Epithelial cell of esophagus (primary cell): ENCODE measurements around the gene FES.

Source experiments
- DNase-seq: peaks from one replicate; pipeline ENCODE4 v3.0.0; 2010; ENCODE audit warnings: low read depth
- H3K4me3 ChIP-seq: 2 replicates; pipeline ENCODE4 v1.5.1; 2011; ENCODE audit warnings: mild to moderate bottlenecking, low read length, control low read depth
- TF ChIP-seq, protein P1 (sequence below): IDR thresholded peaks from 2 replicates; pipeline ENCODE4 v1.5.1; 2011; ENCODE audit warnings: low read depth, mild to moderate bottlenecking, low read length, control low read depth, inconsistent platforms; ENCODE audit not compliant: insufficient read depth; ENCODE audit errors: missing control alignments

The FES gene

DNA sequence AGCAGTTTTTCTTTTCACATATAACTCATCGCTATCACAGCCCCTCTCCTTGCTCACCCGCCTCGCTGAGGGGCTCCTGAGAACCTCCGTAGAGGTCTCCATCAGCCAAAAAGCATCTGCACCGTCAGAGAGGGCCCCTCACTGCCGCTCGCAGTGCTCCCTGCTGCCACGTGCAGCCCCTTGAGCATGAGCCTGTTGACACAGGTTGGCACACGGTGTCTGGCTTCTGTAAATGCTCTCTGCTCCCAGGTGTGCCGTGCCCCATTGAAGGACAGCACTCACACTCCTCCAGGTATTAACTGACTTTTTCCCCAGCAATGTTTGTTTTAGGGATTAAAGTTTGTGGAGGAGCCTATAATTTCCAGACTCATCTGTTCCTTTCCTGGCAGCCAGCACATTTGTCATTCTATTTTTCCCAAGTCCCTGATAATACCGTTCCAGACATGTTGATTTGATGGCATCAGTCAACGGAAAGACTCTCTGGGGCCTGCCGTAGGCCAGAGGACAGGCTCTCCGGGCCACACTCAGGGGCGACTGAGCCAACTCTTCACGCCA lies 18.1 kb upstream of the FES start:
- TF ChIP-seq, protein P1, sequence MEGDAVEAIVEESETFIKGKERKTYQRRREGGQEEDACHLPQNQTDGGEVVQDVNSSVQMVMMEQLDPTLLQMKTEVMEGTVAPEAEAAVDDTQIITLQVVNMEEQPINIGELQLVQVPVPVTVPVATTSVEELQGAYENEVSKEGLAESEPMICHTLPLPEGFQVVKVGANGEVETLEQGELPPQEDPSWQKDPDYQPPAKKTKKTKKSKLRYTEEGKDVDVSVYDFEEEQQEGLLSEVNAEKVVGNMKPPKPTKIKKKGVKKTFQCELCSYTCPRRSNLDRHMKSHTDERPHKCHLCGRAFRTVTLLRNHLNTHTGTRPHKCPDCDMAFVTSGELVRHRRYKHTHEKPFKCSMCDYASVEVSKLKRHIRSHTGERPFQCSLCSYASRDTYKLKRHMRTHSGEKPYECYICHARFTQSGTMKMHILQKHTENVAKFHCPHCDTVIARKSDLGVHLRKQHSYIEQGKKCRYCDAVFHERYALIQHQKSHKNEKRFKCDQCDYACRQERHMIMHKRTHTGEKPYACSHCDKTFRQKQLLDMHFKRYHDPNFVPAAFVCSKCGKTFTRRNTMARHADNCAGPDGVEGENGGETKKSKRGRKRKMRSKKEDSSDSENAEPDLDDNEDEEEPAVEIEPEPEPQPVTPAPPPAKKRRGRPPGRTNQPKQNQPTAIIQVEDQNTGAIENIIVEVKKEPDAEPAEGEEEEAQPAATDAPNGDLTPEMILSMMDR, result no peak
- DNase-seq, result no peak

DNA sequence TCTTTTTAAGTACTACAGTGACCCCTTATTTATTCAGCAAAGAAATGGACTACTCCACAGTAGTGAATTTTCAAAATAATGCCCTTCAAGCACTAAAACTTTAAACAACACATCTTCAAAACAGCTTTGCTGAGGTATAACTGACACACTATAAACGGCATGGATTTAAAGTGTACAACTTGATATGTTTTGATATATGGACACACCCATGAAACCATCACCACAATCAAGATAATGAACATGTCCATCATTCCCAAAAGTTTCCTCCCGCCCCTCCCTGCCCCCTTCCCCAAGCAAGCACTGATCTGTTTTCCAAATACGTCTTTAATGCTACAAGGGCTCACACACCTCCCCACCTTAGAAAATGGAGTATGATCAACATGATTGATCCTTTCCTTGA lies 17.5 kb upstream of the FES start:
- no peak for DNase-seq
- TF ChIP-seq, protein P1, result no peak
- H3K4me3 ChIP-seq, result no peak overlapping the region

More for the DNA sequence above, 18.1 kb upstream of the FES start:
- H3K4me3 ChIP-seq, result no peak overlapping the region

DNA sequence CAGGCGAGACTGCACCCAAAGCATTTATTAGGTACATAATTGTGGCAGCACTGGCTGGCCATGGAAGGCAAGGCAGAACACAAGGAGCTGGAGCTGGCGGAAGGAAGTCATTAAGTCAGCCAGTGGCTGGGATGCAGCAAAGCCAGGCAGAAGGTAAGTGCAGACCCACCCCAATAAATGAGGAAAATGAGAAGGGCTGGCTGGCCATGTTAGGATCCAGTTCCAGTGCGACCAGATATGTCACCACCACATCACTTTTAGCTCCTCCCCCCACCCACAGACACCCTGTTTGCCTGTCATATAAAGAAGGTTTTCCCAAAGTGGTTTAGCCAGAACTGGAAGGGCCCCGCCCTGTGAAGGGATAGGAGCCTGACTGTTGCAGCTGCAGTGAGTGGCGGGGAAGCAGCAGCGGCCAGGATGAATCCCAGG lies 16.0 kb upstream of the FES start, which contains the start of gene FURIN:
TSS of gene FURIN (plus strand) at position 328 of the 429 bp plus-strand sequence. CDS start 7,153 bp downstream, outside the sequence.
- peak within 1 kb of the TSS; percentile 7 for H3K4me3 ChIP-seq
- DNase-seq, result peak; percentile 86
- TF ChIP-seq, protein P1, result no peak

DNA sequence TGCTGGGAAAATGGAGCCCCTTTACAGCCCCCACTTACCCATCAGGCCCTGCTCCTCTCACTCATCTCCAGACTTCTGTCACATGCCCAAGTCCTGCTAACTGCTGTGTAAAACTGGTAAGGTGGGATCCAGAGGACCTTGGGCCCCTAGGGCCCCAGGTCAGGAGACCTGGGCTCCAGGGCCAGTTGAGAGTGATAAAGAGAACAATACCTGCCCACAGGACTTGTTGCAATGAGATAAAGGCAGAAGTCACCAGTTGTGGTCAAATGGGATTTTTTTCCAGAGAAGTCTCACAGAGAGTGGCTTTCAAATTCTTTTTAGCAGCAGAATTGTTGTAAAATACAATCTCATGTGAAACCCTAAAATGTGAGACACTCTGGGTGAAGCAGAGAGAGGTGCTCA lies 15.2 kb upstream of the FES start:
- TF ChIP-seq, protein P1, result no peak
- H3K4me3 ChIP-seq, result no peak overlapping the region
- DNase-seq, result no peak

DNA sequence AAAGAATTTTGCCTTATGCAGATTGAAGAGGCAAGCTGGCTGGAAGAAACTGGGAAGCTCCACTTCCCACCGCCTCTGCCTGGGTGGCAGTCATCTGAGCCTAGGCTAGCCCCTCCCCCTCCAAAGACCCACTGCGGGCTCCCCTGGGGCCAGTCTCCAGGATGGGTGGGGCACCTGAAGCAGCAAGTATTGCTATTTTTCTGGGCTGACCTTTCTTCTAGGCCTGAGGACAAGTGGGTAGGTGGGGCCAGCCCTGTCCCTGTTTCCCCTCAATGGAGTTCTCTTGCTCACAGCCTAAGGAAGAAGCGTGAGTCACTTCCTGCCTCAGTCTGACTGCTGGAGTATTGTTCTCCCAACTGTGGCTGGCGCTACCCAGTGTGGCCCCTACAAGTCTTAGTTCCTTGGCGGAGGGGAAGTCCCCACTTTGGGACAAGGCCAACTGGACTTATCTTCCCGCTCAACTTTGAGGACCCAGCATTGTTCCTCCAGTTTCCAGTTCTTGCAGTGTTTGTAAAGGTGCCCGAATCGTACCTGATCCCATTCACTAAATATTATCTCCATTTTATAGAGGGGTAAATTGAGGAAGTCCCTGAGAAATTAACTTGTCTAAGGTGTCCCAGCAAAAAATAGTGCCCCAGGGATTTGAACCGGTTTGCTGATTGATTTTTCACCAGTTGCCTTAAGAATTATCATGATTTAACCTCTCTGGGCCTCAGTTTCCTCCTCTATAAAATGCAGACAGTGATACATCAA lies 14.5 kb upstream of the FES start:
- TF ChIP-seq, protein P1, result no peak
- H3K4me3 ChIP-seq, result peak overlapping the region; percentile 71

DNA sequence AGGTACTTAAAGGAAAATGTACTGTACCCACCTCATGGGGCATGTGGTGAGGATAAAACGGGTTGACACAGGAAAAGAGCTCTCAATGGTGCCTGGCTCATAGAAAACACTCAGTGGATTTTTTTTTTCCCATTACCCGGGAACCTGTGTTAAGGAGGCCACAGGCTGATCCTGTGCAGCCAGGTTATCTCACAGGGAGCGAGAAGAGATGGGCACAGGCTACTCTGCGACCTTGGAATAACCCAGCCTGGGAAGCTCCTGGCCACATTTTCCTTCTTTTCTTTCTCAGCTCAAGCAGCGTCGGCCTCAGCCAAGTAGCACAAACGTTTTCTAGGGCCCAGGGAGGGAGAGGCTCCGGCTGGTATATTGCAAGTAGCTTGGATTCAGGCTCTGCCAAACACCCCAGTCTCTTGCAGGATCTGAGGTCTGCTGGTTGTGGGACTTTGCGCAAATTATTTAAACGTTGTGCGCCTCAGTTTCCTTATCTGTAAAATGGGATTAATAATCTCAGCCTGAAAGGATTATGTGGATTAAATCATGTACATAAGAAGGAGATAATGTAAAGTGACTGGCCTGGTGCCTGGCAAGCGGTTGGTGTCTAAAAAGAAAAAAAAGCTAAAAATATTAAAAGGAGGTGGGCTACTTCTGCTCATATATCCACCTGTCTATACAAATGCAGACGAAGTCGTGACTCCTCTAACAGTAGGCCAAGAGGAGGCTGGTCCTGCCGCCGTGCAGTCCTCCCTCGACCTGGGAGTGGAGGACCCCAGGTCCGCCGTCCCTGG lies 13.8 kb upstream of the FES start:
- TF ChIP-seq, protein P1, result no peak
- peak; percentile 28 for DNase-seq
- H3K4me3 ChIP-seq, result peak overlapping the region; percentile 71

More for the DNA sequence above, 14.5 kb upstream of the FES start:
- peak; percentile 86 for DNase-seq
